ENCODE data around the gene HNRNPAB.
A peak's percentile ranks its signal among the peaks of the same experiment; 100 is the strongest.

GRCh38 chr5:178196986-178197385, 7.3 kb upstream of the HNRNPAB start:
- TF ChIP-seq, protein P1, sequence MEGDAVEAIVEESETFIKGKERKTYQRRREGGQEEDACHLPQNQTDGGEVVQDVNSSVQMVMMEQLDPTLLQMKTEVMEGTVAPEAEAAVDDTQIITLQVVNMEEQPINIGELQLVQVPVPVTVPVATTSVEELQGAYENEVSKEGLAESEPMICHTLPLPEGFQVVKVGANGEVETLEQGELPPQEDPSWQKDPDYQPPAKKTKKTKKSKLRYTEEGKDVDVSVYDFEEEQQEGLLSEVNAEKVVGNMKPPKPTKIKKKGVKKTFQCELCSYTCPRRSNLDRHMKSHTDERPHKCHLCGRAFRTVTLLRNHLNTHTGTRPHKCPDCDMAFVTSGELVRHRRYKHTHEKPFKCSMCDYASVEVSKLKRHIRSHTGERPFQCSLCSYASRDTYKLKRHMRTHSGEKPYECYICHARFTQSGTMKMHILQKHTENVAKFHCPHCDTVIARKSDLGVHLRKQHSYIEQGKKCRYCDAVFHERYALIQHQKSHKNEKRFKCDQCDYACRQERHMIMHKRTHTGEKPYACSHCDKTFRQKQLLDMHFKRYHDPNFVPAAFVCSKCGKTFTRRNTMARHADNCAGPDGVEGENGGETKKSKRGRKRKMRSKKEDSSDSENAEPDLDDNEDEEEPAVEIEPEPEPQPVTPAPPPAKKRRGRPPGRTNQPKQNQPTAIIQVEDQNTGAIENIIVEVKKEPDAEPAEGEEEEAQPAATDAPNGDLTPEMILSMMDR (IDR thresholded peaks at IDR 0.05 in 4 of 5, conservative IDR thresholded peaks at IDR 0.05 in 1 of 5) = peak in 3 of 5 experiments; percentile 12 to 43 (median 19)
- no peak for TF ChIP-seq POLR2A (IDR thresholded peaks at IDR 0.05)
